Stomach smooth muscle (tissue), 2 donors: Measurements from ENCODE around the gene CAMK2A.

ENCODE experiments used
- H3K27ac ChIP-seq: one replicate; pipeline ENCODE4 v1.7.0; 2013; ENCODE audit warnings: mild to moderate bottlenecking, low read length, inconsistent platforms
- H3K27me3 ChIP-seq, 2 donors: one replicate each; pipeline ENCODE4 v1.7.0; 2013; ENCODE audit warnings: low read length in 2 of 2; ENCODE audit not compliant: insufficient read depth in 2 of 2, control insufficient read depth in 1 of 2
- H3K36me3 ChIP-seq, 2 donors: one replicate each; pipeline ENCODE4 v1.7.0; 2013; ENCODE audit warnings: low read length in 2 of 2; ENCODE audit not compliant: control insufficient read depth in 2 of 2, insufficient read depth in 2 of 2
- H3K4me1 ChIP-seq: one replicate; pipeline ENCODE4 v1.7.0; 2013; ENCODE audit warnings: low read length; ENCODE audit not compliant: control insufficient read depth, insufficient read depth
- H3K4me3 ChIP-seq, 2 donors: one replicate each; pipeline ENCODE4 v1.7.0; 2013; ENCODE audit warnings: low read length in 2 of 2
- H3K9ac ChIP-seq, 2 donors: one replicate each; pipeline ENCODE4 v1.7.0; 2013; ENCODE audit warnings: low read length in 2 of 2, mild to moderate bottlenecking in 1 of 2
- H3K9me3 ChIP-seq, 2 donors: one replicate each; pipeline ENCODE4 v1.7.0; 2013; ENCODE audit warnings: low read length in 2 of 2; ENCODE audit not compliant: control insufficient read depth in 2 of 2
- donor health status: healthy.
- donor health status: Pancreatic carcinoma.

Gene CAMK2A

DNA sequence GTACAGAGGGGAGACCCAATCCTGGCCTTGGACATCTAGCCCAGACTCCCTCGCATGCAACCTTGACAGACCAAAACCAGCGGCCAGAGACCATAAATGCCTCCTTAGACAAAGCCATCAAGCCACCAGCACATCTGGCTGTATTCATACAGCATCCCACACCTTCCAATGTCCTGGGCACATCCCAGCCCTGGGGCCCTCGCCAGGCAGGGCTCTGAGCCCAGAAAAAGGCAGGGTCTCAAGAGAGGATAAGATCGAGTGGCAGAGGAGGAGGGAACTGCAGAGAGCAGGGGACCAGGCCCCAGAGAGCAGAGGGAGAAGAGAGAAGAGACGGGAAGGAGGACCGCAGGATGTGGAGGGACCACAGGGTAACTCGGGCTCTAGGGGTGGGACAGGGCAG, 45.4 kb downstream of the CAMK2A start:
- H3K36me3 ChIP-seq, result no peaks in the 10 kb centered on the region
- no peak overlapping the region for H3K27ac ChIP-seq
- peak overlapping the region in 1 of 2 donors; percentile 69 for H3K4me3 ChIP-seq
- H3K9ac ChIP-seq, result peak overlapping the region in 1 of 2 donors; percentile 44
- H3K27me3 ChIP-seq, result no peaks in the 10 kb centered on the region
- no peaks in the 10 kb centered on the region for H3K9me3 ChIP-seq
- H3K4me1 ChIP-seq, result peaks cover 24% of the 10 kb centered on the region

DNA sequence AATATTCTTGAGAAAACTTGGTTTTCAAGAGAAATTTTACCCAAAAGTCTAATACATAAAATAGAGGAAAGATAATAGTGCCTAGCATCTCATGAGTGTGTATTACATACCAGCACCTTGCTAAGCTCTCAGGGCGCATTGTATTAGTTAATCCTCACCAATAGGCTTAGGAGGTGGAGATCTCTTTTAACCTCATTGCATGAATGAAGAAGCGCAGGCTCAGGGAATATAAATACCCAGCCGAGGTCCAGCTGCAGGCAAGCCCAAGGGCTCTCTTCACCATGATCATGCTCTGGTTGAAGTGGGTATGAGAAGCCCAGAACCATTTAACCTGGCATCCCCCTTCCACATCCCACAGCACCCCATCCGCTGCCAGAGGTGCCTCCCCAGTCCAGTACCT, 46.0 kb downstream of the CAMK2A start:
- no peak overlapping the region for H3K4me3 ChIP-seq
- peaks cover 24% of the 10 kb centered on the region for H3K4me1 ChIP-seq
- no peaks in the 10 kb centered on the region for H3K36me3 ChIP-seq
- H3K9me3 ChIP-seq, result no peaks in the 10 kb centered on the region
- H3K27ac ChIP-seq, result no peak overlapping the region
- no peak overlapping the region for H3K9ac ChIP-seq
- no peaks in the 10 kb centered on the region for H3K27me3 ChIP-seq

DNA sequence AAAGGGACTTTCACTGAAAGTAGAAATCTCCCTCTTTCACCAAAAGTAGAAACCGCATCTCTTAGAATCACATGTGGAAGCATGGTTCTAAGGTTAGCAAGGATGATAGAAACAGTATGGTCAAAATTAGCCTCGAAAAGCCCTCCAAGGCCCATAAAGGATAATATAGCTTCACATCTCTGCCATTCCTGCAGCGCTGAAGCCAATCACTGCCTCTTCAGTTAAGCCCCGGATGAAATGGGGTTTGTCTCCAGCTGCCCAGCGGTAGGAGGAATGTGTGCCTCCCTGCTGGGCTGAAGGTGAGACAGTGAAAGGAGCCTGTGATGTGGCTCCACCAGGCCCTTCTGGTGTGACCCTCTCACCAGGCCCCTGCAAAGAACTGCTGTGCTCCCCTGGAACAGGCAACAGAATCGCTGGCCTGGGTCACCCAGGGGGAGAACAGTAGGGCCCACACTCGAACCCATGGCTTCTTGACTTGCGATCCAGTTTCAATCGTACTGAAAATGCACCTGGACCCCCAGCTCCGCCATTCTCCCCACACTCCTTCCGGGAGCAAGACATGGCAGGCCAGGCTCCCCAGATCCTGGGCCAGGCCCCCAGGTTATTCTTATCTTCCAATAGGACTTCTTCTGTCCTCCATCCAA, 47.2 kb downstream of the CAMK2A start:
- Histone ChIP-seq H3K27ac (no peak overlapping the region), H3K9ac (no peak overlapping the region), H3K36me3 (peaks cover 0 to 3% of the 10 kb centered on the region in 2 donors), H3K27me3 (no peaks in the 10 kb centered on the region), H3K4me1 (peaks cover 24% of the 10 kb centered on the region), H3K4me3 (no peak overlapping the region), H3K9me3 (no peaks in the 10 kb centered on the region)

DNA sequence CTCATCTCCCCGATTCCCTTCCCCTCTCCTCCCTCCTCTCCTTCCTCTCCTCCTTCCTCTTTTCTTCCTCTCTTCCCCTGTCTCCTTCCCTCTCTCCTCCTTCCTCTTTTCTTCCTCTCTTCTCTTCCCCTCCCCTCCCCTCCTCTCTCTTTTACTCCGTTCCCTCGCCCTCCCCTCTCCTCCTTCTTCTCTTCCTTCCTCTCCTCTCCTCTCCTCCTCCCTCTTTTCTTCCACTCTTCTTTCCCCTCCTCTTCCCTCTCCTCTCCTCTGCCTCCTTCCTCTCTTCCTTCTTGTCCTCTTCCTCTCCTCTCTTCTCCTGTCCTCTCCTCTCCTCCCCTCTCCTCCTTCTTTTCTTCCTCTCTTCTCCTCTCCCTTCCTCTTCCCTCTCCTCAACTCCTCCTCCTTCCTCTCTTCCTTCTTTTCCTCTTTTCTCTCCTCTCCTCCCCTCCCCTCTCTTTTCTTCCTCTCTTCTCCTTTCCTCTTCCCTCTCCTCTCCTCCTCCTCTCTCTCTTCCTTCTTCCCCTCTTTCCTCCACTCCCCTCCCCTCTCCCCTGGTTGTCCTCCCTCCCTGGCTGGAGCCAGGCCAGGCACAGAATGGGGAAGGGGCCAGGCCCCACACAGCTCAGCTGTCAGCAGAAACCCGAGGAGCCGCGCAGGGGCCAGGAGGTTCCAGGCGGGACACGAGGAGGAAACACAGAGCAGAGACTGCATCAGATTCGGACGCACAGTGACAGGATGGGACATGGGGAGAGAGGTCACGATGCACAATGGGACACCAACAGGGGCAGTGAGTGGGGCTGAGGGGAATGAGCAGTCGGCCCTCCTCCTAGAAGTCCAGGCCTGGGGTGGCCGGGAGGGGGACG, 48.0 kb downstream of the CAMK2A start:
- H3K4me3 ChIP-seq, result no peak overlapping the region
- no peaks in the 10 kb centered on the region for H3K9me3 ChIP-seq
- H3K4me1 ChIP-seq, result peaks cover 24% of the 10 kb centered on the region
- H3K27ac ChIP-seq, result no peak overlapping the region
- no peaks in the 10 kb centered on the region for H3K27me3 ChIP-seq
- peaks cover 0 to 3% of the 10 kb centered on the region in 2 donors for H3K36me3 ChIP-seq
- H3K9ac ChIP-seq, result no peak overlapping the region

DNA sequence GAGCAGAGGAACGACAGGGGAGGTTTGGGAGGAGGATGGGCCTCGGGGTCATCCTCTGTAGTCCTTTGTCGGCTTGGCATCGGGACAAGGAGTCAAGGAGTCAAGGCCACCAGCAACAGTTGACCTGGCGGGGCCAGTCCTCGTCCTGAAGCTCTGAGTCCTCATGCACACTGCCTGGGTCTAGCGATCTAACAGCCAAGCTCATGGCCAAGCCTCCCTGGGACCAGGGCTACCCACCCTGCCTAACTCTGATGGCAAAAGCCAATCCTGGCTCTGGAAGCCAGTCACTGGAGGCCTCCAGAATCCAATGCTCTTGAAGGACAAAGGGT, 49.8 kb downstream of the CAMK2A start:
- Histone ChIP-seq H3K36me3 (peaks cover 0 to 3% of the 10 kb centered on the region in 2 donors), H3K9me3 (no peaks in the 10 kb centered on the region), H3K27me3 (no peaks in the 10 kb centered on the region), H3K4me3 (no peak overlapping the region), H3K27ac (no peak overlapping the region), H3K4me1 (peaks cover 11% of the 10 kb centered on the region), H3K9ac (no peak overlapping the region)

DNA sequence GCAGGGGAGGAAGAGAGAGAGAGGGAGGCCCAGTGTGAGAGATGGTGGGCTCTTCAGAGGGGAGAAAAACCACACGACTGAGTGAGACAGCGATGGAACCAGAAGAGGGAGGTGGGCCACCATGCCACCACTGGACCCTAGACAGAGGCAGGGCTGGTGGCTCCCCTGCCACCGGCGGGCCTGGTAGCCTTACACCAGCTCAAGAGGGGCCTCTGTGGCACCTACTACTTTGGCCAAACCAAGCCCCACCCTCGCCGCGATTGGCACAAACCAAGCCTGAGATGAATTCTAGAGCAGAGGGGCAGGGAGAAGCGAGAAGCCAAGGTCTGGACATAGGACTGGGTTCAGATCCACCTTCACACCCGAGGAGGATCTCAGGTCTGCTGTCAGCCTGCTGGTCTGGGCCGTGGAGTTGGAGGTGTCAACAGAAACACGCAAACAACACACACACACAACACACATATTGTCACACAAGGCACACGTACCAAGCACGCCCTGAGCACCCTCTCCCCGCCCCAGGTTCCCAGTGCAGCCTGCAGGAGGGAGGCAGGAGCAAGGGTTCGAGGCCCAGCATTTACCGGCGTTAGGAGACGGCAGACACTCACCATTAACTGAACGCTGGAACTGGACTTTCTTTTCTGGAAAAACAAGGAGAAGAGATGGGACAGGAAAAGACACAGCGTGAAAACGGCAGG, 50.3 kb downstream of the CAMK2A start:
- H3K27ac ChIP-seq, result no peak overlapping the region
- no peak overlapping the region for H3K4me3 ChIP-seq
- no peak overlapping the region for H3K9ac ChIP-seq
- peaks cover 0 to 3% of the 10 kb centered on the region in 2 donors for H3K36me3 ChIP-seq
- H3K9me3 ChIP-seq, result no peaks in the 10 kb centered on the region
- H3K4me1 ChIP-seq, result peaks cover 6% of the 10 kb centered on the region
- H3K27me3 ChIP-seq, result no peaks in the 10 kb centered on the region

DNA sequence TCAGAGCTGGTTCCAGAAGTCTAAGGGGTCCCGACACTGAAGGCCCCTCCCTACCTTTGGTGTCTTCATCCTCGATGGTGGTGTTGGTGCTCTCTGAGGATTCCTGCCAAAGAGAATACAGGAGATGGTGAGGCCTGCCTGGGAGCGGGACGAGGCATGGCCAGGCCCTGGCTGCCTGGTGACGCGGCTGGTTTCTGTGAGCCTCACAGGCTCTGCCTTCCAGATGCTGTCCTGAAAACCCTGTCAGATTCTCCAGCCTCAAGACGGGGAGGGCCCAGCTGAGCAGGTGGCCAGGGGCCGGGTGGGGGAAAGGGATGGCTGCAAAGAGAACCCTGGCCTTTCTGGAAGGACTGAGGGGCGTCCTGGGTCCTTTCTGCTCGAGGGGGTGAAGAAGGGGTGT, 50.9 kb downstream of the CAMK2A start:
- Histone ChIP-seq H3K4me3 (no peak overlapping the region), H3K4me1 (peaks cover under 1% of the 10 kb centered on the region), H3K9me3 (no peaks in the 10 kb centered on the region), H3K36me3 (peaks cover 0 to 3% of the 10 kb centered on the region in 2 donors), H3K27ac (no peak overlapping the region), H3K9ac (no peak overlapping the region), H3K27me3 (no peaks in the 10 kb centered on the region)

DNA sequence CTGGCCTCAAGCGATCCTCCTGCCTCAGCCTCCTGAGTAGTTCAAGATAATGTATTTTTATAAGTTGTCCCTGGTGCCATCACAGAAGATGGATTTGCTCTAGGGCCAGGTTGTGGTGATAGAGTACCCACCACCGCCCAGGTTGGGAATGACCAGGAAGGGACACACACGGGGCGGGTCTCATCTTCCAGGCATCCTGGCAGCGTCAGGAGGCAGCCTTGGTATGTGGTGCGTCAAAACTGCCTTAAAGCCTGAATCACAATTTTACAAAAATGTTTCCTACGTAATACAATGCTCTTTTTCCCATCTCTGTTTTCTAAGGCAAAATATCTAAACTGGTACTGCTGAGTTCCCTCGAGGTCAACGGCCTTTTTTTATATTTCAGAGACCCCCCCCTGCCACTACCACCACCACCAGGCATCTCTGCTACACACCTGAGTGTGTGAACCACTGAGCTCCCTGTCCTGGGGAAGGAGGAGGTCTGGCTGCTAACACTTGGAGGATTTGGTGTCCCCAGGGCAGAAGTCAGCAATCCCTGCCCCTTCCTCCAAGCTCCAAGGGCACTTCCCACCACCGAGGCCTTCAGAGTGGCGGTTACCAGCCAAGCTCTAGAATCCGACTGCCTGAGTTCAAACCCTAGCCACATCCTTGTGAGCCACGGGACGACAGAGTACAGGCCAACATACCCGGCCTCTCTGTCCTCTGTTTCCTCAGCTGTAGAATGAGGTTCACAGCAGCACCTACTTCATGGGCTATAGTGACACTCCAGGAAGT, 52.4 kb downstream of the CAMK2A start:
- Histone ChIP-seq H3K9me3 (no peaks in the 10 kb centered on the region), H3K27ac (no peak overlapping the region), H3K9ac (no peak overlapping the region), H3K4me1 (no peaks in the 10 kb centered on the region), H3K36me3 (peaks cover 0 to 3% of the 10 kb centered on the region in 2 donors), H3K27me3 (no peaks in the 10 kb centered on the region), H3K4me3 (no peak overlapping the region)

DNA sequence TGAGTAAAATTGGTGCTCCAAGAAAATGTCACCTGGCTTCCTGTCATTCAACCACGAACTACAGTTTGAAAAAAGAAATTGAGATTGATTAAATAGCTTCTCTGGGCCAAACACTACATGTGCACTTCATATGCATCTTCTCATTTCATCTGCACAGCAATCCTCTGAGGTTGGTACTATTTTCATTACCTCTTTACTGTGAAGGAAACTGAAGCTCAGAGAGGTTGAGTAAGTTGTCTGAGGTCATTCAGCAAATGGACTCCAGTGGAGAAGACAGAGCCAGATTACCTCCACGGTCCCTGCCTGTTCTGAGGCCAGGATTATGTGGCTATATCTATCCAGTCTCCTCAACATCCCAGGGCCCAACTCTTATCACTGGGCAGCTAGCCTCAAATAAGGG, 53.3 kb downstream of the CAMK2A start:
- no peaks in the 10 kb centered on the region for H3K27me3 ChIP-seq
- no peaks in the 10 kb centered on the region for H3K9me3 ChIP-seq
- peaks cover 0 to 3% of the 10 kb centered on the region in 2 donors for H3K36me3 ChIP-seq
- H3K27ac ChIP-seq, result no peak overlapping the region
- no peak overlapping the region for H3K9ac ChIP-seq
- H3K4me1 ChIP-seq, result no peaks in the 10 kb centered on the region
- no peak overlapping the region for H3K4me3 ChIP-seq

DNA sequence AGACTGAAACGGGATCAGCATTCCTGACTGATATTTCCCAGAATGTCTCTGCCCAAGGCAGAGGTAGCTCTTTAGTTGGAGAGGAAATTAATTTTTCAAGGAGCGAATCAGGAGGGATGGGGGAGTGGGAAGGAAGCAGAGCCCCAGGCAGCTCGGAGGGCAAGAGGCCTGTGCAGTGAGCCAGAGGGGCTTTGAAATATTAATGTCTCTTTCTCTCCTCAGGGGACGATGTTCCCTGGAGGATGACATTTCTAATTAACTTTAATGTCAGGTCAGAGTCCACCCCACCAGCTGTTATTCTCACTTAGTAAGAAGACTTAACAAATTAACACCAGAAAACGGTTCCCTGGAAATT, 54.1 kb downstream of the CAMK2A start:
- H3K36me3 ChIP-seq, result peaks cover 0 to 3% of the 10 kb centered on the region in 2 donors
- H3K4me3 ChIP-seq, result no peak overlapping the region
- H3K4me1 ChIP-seq, result no peaks in the 10 kb centered on the region

More for the DNA sequence above, 54.1 kb downstream of the CAMK2A start:
- Histone ChIP-seq H3K27ac (no peak overlapping the region), H3K9me3 (no peaks in the 10 kb centered on the region), H3K9ac (no peak overlapping the region), H3K27me3 (no peaks in the 10 kb centered on the region)
